NCI-H1436 (cell line): ENCODE data around the gene ABR.

Experiments used
- DNase-seq: peaks from one replicate; lab custom pipeline; 2025; lab: John Stamatoyannopoulos, UW

Gene ABR

GRCh38 chr17:1179818-1180742, at the start of gene ABR:
Gene ABR (minus strand): TSS chr17:1179981. CDS start chr17:1179727, 254 bp downstream.
- DNase-seq = peak; percentile 44

- DNase-seq = no peak
These were observed 49.6 kb upstream of the ABR start for GRCh38 chr17:1229349-1229899.

GRCh38 chr17:1228781-1229348, 49.1 kb upstream of the ABR start:
- no peak for DNase-seq

- DNase-seq = no peak
These were observed 48.4 kb upstream of the ABR start for GRCh38 chr17:1227917-1228780.

DNA sequence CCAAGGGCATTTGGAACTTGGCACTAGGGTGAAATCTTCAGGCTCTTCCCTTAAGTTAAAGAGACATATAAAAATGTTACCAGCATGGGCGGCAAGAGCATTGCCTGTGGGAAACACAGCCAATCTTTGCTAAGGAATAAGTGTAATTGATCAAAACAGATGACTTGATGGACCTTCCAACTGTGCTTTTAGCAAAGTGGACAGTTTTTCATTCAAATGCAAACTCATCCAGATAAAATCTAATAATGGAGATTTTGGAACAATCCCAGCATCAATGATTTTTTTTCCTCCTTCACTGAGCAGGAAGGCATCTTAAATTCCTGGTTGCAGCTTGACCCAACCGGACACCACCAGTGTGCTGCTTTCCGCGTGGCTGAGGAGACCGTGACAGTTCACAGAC, 47.6 kb upstream of the ABR start:
- DNase-seq = no peak

DNA sequence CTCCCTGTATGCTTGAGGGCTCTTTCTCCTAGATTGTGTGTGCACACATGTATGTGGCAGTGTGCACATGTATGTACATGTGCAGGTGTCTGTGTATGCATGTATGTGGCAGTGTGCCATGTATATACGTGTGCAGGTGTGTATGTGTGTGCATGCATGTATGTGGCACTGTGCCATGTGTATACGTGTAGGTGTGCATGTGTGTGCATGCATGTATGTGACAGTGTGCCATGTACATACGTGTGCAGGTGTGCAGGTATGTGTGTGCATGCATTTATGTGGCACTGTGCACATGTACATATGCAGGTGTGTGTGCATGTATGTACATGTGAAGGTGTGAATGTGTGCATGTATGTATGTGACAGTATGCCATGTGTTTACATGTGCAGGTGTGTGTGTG, 46.5 kb upstream of the ABR start:
- DNase-seq = no peak

DNA sequence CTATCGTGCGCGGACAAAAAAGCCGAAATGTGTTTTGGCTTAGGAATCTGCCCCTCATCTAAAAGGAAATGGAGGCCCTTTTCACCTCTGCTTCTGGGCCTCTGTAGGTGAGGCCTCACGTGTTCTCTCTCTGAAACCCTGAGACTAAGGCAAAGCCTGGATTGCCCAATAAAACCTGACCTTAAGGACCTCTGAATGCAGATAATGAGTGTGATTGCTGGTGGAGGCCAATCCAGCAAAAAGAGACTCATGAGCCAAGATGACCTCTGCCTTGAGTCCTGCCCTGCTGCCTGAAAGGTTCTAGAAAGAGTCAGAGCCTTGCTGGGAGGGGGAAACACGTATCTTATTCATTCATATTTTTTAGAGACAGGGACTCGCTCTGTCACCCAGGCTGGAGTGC, 44.5 kb upstream of the ABR start:
- DNase-seq = no peak

GRCh38 chr17:1223662-1224061, 43.9 kb upstream of the ABR start:
- DNase-seq = no peak

DNA sequence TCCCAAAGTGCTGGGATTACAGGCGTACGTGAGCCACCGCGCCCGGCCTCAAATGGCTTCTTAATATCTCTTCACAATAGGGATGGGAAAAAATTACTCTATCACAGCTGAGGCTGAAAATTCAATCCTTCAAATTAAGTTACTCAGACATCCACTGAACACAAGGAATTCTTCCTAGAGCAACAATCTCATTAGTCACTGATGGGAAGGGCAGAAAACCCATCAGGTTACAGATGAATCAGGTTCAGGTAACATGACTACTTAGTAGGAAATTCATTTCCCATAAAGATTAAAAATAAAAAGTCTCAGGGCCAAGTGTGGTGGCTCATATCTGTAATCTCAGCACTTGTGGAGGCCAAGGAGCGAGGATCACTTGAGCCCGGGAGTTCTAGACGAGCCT, 42.5 kb upstream of the ABR start:
- DNase-seq = no peak

DNA sequence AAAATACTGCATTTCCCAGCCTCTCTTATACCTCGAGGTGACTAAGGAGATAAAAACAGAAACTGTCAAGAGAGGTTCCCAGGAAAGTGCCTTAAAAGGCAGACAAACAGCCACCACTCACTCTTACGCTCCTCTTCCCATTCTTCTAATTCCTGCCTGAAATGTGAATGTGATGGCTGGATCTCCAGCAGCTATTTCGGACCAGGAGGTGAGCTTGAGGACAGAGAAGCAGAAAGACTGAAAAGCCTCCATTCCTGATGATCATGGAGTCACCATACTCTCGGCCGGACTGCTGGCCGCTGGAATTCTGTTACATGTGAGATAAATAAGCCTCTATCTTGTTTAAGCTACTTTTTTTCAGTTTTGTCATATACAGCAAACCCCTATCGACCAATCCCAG, 41.4 kb upstream of the ABR start:
- DNase-seq = no peak

DNA sequence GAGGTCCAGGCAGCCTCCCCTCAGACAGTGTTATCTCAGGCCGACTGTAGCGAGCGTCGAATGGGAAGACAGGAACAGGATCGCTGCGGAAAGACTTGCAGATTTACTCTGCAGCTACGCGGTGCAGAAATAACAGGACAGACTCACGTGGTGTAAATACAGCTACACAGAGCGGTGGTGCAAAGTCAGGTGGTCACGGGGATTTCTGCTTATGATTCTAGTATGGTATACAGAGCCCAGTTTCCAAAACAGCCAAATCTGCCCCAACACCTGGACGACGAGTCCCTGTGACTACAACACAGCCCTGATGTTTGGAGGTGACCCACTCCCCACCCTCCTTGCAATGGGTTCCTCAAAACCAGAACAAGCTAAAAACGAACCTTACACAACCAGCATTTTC, 40.6 kb upstream of the ABR start:
- no peak for DNase-seq

- DNase-seq = no peak
These were observed 37.3 kb upstream of the ABR start for GRCh38 chr17:1217089-1217385.

DNA sequence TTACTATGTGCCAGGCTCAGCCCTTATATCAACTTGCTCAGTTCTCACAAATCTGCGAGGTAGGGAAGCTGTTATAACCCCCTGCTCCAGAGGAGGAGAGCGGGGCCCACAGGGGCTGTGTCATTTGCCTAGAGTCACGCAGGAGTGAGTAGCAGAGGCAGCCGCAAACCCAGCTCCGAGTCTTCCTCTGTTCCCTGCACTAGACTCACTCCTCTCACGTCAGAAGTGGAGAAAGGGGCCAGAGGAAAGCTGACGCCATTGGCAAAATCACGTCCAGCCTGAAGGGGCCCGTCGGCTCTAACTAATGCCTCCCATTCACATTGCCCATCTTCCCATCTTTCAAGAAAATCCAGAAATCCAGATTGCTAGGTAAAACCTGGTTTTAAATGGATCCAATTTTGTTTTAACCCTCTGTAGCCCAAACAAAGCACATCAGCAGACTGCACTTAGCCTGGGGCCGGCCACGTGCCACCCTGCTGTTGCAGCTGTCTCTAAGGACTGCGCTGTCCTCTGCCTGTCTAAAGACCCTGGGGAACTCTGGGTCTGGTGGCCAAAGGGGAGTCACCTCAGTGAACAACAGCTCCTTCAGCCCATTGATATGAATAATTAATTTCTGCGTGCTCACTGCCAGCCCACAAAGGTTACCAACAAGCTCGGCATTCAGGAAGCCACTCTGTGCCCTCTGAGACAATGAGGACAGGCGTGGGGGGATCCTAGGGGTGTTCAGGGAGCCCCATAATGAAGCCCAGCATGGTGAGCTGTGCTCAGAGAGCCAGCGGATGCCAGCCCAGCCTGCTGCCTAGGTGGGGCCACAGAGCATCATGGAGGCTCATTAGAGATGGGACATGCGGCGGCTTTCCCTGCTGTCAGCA, 36.7 kb upstream of the ABR start:
- no peak for DNase-seq

DNA sequence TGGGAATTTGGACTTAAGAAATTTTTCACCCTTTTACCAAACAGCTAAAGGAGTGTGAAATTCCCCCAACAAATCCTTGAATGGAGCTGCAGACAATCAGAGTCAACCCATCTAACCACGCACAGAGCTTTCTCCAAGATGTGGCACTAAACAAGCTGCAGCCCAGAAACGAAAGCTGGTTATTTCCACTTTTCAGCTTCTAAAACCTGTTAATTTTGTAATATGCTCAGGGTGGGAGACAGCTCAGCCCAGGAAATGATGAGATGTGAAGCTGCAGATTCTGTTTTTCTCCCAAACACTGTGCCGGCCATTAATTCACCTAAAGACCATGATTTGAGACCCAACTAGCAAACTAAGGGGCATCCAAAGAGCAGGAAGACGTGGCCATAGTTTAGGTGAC, 33.2 kb upstream of the ABR start:
- DNase-seq = no peak

- DNase-seq = no peak
These were observed 31.5 kb upstream of the ABR start for GRCh38 chr17:1211287-1211686.

- DNase-seq = no peak
These were observed 29.2 kb upstream of the ABR start for GRCh38 chr17:1208966-1209365.

DNA sequence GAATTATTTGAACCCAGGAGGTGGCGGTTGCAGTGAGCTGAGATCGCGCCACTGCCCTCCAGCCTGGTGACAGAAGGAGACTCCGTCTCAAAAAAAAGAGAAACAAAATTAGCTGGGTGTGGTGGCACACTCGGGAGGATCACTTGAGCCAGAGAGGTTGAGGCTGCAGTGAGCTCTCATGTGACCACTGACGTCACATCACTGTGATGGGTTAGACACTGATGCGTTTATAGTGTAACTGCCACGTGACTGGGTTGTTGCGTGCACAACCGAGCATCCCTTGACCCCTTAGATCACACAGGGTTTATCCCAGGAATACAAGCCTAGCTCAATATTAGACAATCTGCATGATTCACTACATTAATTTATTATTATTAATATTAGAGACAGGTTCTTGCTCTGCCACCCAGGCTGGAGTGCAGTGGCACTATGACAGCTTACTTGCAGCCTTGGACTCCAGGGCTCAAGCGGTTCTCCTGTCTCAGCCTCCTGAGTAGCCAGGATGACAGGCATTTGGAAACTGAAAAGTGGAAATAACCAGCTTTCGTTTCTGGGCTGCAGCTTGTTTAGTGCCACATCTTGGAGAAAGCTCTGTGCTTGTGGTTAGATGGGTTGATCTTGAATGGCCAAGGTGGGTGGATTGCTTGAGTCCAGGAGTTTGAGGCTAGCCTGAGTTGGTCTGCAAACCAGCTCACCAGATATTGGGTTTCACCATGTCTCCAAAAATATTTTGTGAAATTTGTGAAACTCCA, 26.4 kb upstream of the ABR start:
- no peak for DNase-seq

DNA sequence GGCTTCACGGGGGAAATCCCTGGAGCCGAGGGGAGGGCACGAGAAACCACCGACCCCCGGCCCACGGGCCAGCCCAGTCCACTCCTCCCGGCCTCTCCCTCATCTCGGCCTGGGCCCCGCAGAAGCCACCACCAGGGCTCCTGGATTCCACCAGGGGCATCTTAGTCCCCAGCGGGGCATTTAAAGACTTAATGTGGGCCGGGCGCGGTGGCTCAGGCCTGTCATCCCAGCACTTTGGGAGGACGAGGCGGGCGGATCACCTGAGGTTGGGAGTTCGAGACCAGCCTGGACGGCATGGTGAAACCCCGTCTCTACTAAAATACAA, 24.1 kb upstream of the ABR start:
- DNase-seq = no peak

DNA sequence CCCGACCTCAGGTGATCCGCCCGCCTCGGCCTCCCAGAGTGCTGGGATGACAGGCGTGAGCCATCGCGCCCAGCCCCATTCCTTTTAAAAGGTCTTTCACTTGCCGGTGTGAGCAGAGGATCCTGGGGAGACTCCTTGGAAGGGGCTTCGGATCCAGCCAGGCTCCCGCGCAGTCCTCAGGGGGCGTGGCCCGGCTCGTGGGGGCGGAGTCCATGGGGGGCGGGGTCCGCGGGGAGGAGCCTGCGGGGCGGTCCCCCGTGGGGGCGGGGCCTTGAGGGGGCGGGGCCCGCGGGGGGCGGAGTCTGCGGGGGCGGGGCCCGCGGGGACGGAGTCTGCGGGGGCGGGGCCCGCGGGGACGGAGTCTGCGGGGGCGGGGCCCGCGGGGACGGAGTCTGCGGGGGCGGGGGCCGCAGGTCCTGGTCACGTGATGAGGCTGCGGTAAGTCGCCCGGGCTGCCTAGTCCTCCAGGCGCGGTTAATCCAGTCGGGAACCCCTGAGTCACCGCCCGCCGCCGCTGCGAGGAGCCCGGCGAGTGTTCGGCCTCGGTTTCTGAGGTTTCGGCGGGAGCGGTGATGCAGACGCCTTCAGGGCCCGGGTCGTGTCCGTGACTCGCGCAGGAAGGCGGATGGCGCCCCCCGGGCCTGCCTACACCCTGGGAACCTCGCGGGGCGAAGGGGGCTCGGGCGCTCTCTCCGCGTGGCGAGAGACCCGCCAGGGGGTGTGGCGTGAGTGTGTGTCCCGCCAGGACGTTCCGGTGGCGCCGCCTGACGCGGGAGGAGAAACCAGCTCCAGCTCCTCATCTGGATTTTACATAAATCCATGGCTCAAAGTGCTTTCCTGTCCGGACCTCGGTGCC, 23.6 kb upstream of the ABR start:
- no peak for DNase-seq

GRCh38 chr17:1202291-1202690, 22.5 kb upstream of the ABR start:
- no peak for DNase-seq
